Endodermal cell (in vitro differentiated cells): Measurements from ENCODE around the gene WNK2. TPM values are rescaled to one million over a fixed set of nuclear protein-coding genes. Genes with fewer than 3 reads are reported as not detected.
A peak's percentile ranks its signal among the peaks of the same experiment; 100 is the strongest.

Experiments
- DNase-seq: peaks from one replicate; pipeline ENCODE4 v3.0.0-alpha.2; 2017
- H3K27ac ChIP-seq: 2 replicates; pipeline ENCODE4 v1.5.1; 2013; ENCODE audit warnings: mild to moderate bottlenecking, low read depth, low read length, moderate library complexity
- H3K27me3 ChIP-seq: 2 replicates; pipeline ENCODE4 v1.6.1; 2013; ENCODE audit warnings: mild to moderate bottlenecking, low read length, moderate library complexity; ENCODE audit not compliant: insufficient read depth, control insufficient read depth, poor library complexity, severe bottlenecking
- H3K36me3 ChIP-seq: 2 replicates; pipeline ENCODE4 v1.7.0; 2013; ENCODE audit warnings: mild to moderate bottlenecking, low read length, moderate library complexity; ENCODE audit not compliant: control insufficient read depth, insufficient read depth
- H3K4me1 ChIP-seq: one replicate; pipeline ENCODE4 v1.7.0; 2013; ENCODE audit warnings: low read length; ENCODE audit not compliant: control insufficient read depth, insufficient read depth
- H3K4me3 ChIP-seq: 2 replicates; pipeline ENCODE4 v1.5.1; 2013; ENCODE audit warnings: mild to moderate bottlenecking, low read length, moderate library complexity
- H3K9ac ChIP-seq: 2 replicates; pipeline ENCODE4 v1.6.1; 2013; ENCODE audit warnings: mild to moderate bottlenecking, low read length, moderate library complexity; ENCODE audit not compliant: poor library complexity, severe bottlenecking; ENCODE audit errors: extremely low read depth
- H3K9me3 ChIP-seq: 2 replicates; pipeline ENCODE4 v1.6.1; 2013; ENCODE audit warnings: mild to moderate bottlenecking, low read length, moderate library complexity; ENCODE audit not compliant: control insufficient read depth
- H3K27ac Mint-ChIP-seq: 2 replicates; pipeline ENCODE4 v1.8.0; 2020; ENCODE audit warnings: mixed read lengths
- H3K27me3 Mint-ChIP-seq: 2 replicates; pipeline ENCODE4 v1.8.0; 2021; ENCODE audit warnings: mild to moderate bottlenecking, mixed read lengths; ENCODE audit not compliant: insufficient read depth
- H3K36me3 Mint-ChIP-seq: 2 replicates; pipeline ENCODE4 v1.8.0; 2020; ENCODE audit warnings: low read depth, mixed read lengths
- H3K4me1 Mint-ChIP-seq: 2 replicates; pipeline ENCODE4 v1.8.0; 2020; ENCODE audit warnings: mixed read lengths
- H3K4me3 Mint-ChIP-seq: 2 replicates; pipeline ENCODE4 v1.8.0; 2020; ENCODE audit warnings: mild to moderate bottlenecking, moderate library complexity, mixed read lengths
- H3K9me3 Mint-ChIP-seq: 2 replicates; pipeline ENCODE4 v1.8.0; 2020; ENCODE audit warnings: mild to moderate bottlenecking, mixed read lengths
- WGBS, 2 experiments: methylation state at CpG; one replicate each; pipeline versions ENCODE4 v1.1.5 to v1.1.7; 2013; ENCODE audit warnings: missing lambda C conversion rate in 2 of 2, mixed read lengths in 1 of 2; ENCODE audit not compliant: insufficient coverage in 1 of 2, insufficient read length in 1 of 2; 5-methylcytosine and 5-hydroxymethylcytosine counted together
- total RNA-seq, 2 donors: library from RNA; stranded (reverse); fragmentation: NEBNext Ultra II Directional in 1 of 2; extraction: Animal tissue kit (Norgen Biotek cat#: 25700) in 1 of 2; gene quantifications; 2 replicates in 1 of 2; 3 replicates in 1 of 2; pipeline ENCODE4 v1.2.1, GENCODE V29; 2021
- TF ChIP-seq, protein P1 (sequence below): fragments of 200-600 bp; sonication (generic); conservative IDR thresholded peaks from 2 replicates; pipeline ENCODE4 v1.5.0; 2021; ENCODE audit warnings: antibody characterized with exemption, mild to moderate bottlenecking

Gene WNK2
- total RNA-seq, 2 donors from 2014 or later, result 46.1 to 48.8 TPM

- no peak overlapping the region for H3K4me3 ChIP-seq
- Mint-ChIP-seq H3K27ac (no peak overlapping the region), H3K27me3 (no peaks in the 10 kb centered on the region), H3K4me3 (no peak overlapping the region), H3K36me3 (peaks cover 5% of the 10 kb centered on the region), H3K9me3 (no peaks in the 10 kb centered on the region), H3K4me1 (peaks cover 24% of the 10 kb centered on the region)
- no peaks in the 10 kb centered on the region for H3K27me3 ChIP-seq
- H3K9ac ChIP-seq, result no peak overlapping the region
- 93 to 94% methylated on average over 3 of the region's 3 CpGs for WGBS, 2 experiments
- no peaks in the 10 kb centered on the region for H3K9me3 ChIP-seq
- H3K36me3 ChIP-seq, result no peaks in the 10 kb centered on the region
- H3K4me1 ChIP-seq, result peaks cover 3% of the 10 kb centered on the region
- TF ChIP-seq, protein P1, sequence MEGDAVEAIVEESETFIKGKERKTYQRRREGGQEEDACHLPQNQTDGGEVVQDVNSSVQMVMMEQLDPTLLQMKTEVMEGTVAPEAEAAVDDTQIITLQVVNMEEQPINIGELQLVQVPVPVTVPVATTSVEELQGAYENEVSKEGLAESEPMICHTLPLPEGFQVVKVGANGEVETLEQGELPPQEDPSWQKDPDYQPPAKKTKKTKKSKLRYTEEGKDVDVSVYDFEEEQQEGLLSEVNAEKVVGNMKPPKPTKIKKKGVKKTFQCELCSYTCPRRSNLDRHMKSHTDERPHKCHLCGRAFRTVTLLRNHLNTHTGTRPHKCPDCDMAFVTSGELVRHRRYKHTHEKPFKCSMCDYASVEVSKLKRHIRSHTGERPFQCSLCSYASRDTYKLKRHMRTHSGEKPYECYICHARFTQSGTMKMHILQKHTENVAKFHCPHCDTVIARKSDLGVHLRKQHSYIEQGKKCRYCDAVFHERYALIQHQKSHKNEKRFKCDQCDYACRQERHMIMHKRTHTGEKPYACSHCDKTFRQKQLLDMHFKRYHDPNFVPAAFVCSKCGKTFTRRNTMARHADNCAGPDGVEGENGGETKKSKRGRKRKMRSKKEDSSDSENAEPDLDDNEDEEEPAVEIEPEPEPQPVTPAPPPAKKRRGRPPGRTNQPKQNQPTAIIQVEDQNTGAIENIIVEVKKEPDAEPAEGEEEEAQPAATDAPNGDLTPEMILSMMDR, result no peak
- no peak overlapping the region for H3K27ac ChIP-seq
- no peak for DNase-seq
These were observed 10.7 kb downstream of the WNK2 start for GRCh38 chr9:93194641-93195040.

GRCh38 chr9:93196096-93197055 is 12.4 kb downstream of the WNK2 start:
- Mint-ChIP-seq H3K27ac (peak overlapping the region; percentile 36), H3K27me3 (no peaks in the 10 kb centered on the region), H3K4me1 (peaks cover 31% of the 10 kb centered on the region), H3K4me3 (no peak overlapping the region), H3K36me3 (no peaks in the 10 kb centered on the region), H3K9me3 (no peaks in the 10 kb centered on the region)
- Histone ChIP-seq H3K9me3 (no peaks in the 10 kb centered on the region), H3K4me1 (peaks cover 8% of the 10 kb centered on the region), H3K4me3 (no peak overlapping the region), H3K27me3 (no peaks in the 10 kb centered on the region), H3K27ac (no peak overlapping the region), H3K9ac (no peak overlapping the region), H3K36me3 (no peaks in the 10 kb centered on the region)
- DNase-seq, result no peak
- WGBS, 2 experiments, result 91 to 93% methylated on average over 8 to 9 of the region's 9 CpGs
- TF ChIP-seq, protein P1, result no peak

DNA sequence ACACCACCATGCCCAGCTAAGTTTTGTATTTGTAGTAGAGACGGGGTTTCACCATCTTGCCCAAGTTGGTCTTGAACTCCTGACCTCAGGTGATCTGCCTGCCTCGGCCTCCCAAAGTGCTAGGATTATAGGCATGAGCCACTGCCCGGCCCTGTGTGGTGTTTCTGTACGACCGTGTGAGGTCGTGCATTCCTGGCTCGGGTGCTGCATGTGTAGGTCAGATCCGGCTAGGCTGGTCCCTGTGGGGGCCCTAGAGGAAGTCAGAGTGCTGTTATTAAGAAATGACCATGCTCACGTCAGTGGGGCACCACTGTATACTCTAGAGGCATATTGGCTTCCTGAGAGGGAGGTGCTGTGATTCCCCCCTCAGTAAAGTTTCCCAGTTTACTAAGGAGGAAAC is 13.7 kb downstream of the WNK2 start:
- DNase-seq, result no peak
- H3K4me1 Mint-ChIP-seq, result peaks cover 39% of the 10 kb centered on the region
- Histone ChIP-seq H3K36me3 (no peaks in the 10 kb centered on the region), H3K4me3 (no peak overlapping the region), H3K27ac (no peak overlapping the region), H3K9me3 (no peaks in the 10 kb centered on the region), H3K9ac (no peak overlapping the region), H3K27me3 (no peaks in the 10 kb centered on the region), H3K4me1 (peaks cover 14% of the 10 kb centered on the region)
- H3K27ac Mint-ChIP-seq, result no peak overlapping the region
- no peaks in the 10 kb centered on the region for H3K36me3 Mint-ChIP-seq
- WGBS, 2 experiments, result 89 to 93% methylated on average over 7 to 9 of the region's 9 CpGs
- TF ChIP-seq, protein P1, result no peak
- H3K27me3 Mint-ChIP-seq, result no peaks in the 10 kb centered on the region
- no peaks in the 10 kb centered on the region for H3K9me3 Mint-ChIP-seq
- H3K4me3 Mint-ChIP-seq, result no peak overlapping the region
